Measurements from ENCODE around the gene NEGR1.
A peak's percentile ranks its signal among the peaks of the same experiment; 100 is the strongest.

The NEGR1 gene

GRCh38 chr1:72119491-72119890, 162.8 kb downstream of the NEGR1 start:
- no peak for DNase-seq (ENCODE audit: low read depth, low spot score)

- DNase-seq (ENCODE audit: low read depth, low spot score) = no peak
These were observed 164.7 kb downstream of the NEGR1 start for GRCh38 chr1:72117621-72118020.

GRCh38 chr1:72115290-72115689, 167.0 kb downstream of the NEGR1 start:
- no peak for DNase-seq (ENCODE audit: low read depth, low spot score)

DNA sequence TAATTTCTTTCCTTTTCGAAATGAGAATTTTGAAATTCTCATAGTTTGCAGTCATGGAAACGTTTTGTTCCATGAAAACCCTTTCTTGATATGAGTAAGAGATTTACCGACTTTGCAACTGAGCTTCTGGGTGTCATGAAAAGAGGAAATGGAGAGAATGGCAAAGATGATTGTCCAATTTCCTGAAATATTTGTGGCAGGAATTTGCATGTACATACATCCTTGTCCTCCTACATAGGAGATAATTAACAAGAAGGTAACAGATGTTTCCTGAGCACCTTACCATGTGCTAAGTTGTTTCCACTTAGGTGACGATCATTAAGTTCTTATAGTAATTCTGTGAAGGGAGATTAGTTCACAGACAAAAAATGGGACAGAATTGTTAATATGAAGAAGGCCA, 170.7 kb downstream of the NEGR1 start:
- no peak for DNase-seq (ENCODE audit: low read depth, low spot score)

GRCh38 chr1:72109916-72110315, 172.4 kb downstream of the NEGR1 start:
- DNase-seq (ENCODE audit: low read depth, low spot score) = no peak

- DNase-seq (ENCODE audit: low read depth, low spot score) = no peak
These were observed 177.1 kb downstream of the NEGR1 start for GRCh38 chr1:72105201-72105600.

- DNase-seq (ENCODE audit: low read depth, low spot score) = no peak
These were observed 180.3 kb downstream of the NEGR1 start for GRCh38 chr1:72101840-72102632.

GRCh38 chr1:72100771-72101170, 181.6 kb downstream of the NEGR1 start:
- DNase-seq (ENCODE audit: low read depth, low spot score) = no peak

- no peak for DNase-seq (ENCODE audit: low read depth, low spot score)
These were observed 184.3 kb downstream of the NEGR1 start for GRCh38 chr1:72097851-72098570.

DNA sequence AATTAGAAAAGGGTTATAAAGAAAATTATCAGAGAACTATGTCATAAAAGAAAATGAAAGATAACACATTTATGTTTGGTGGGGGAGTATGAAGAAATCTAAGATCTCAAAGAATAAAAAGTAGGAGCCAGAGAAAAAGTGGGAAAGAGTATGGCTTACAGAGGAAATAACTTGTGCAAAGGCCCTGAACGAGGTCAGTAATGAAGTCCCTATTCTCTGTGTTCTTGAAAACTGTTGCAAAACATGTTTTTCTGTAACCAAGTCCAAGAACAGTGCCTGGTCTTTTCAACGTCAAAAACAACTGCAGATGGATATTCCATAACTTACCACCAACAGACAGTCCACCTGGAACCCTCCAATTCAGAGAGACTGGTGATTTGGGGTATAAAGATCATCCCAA, 188.1 kb downstream of the NEGR1 start:
- DNase-seq (ENCODE audit: low read depth, low spot score) = no peak

DNA sequence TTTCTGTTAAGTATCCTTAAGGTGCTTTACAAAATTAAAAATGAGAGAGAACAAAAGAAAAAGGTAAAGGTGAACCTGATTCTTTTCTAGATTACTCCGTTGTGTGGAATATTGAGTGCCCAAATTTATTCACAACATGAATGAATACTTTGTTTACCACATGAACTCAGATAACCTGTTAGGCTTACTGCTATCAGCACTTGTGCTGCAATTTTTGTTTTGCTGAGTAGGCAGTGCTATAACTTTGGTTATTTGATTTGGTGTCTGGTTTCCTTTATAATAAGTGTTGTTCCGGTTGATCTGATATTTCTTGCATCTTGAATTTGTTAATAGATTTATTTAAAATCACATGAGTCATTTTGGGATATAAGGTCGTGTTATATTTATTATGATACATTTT, 195.9 kb downstream of the NEGR1 start:
- DNase-seq (ENCODE audit: low read depth, low spot score) = no peak

GRCh38 chr1:72075425-72075824, 206.9 kb downstream of the NEGR1 start:
- DNase-seq (ENCODE audit: low read depth, low spot score) = no peak

DNA sequence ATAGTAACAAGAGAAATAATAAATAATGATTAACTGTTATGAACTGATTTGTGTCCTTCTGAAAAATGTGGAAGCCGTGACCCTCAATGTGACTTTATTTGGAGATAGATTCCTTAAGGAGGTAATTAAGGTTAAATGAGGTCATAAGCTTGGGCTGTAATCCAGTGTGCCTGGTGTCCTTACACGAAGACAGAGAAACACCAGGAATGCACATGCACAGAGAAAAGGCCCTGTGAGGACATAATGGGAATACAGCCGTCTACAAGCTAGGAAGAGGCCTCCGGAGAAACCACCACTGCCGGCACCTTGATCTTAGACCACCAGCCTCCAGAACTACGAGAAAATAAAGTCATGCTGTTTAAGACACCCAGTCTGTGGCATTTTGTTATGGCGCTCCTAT, 215.9 kb downstream of the NEGR1 start:
- no peak for DNase-seq (ENCODE audit: low read depth, low spot score)

GRCh38 chr1:72064196-72065075, 217.9 kb downstream of the NEGR1 start:
- no peak for DNase-seq (ENCODE audit: low read depth, low spot score)

DNA sequence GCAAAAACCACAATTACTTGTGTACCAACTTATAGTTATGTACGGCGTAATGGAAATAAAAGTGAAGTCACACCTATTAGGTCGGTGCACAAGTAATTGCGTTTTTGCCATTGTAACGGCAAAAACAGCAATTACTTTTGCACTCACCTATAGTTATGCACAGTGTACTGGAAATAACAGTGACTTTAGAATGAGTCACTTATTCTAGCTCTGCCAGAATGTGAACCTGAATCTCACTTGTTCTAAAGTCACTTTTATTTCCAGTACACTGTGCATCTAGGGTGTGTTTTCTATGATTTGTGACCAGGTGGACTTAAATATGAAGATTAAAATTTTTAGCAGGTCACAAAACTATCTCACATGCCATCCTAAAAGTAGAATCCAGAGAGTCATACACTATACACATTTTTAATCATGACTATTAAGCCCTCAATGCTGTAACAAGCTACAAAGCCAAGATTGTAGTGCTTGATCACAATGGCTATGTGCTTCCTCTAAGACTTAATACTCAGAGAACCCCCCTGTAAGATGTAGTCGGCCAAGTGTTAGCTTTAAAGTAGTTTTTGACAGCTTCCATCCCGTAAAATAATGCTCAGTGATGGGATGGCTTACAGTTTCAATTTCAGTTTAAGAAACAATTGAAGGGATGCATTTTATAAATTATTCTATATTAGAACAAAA, 218.8 kb downstream of the NEGR1 start:
- DNase-seq (ENCODE audit: low read depth, low spot score) = peak; percentile 24

DNA sequence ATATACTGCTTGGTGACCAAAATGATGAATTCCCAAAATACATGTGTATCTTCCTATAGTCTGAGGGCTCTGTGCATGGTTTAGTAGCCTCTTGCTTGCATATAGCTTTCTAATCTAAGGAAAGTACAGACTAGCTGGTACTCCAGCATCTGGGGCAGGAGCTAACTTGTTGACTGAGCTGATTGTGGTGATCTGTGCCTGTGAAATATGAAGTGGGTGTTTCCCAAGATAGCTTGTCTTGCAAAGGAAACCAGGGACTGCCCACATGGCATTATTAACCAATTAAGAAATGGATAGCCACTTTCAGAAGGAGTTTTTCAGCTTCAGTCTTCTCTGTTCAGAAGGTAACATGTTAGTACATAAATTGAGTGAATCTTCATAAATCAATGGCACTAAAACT, 219.8 kb downstream of the NEGR1 start:
- peak; percentile 7 for DNase-seq (ENCODE audit: low read depth, low spot score)

GRCh38 chr1:72060466-72061245, 221.7 kb downstream of the NEGR1 start:
- no peak for DNase-seq (ENCODE audit: low read depth, low spot score)

- DNase-seq (ENCODE audit: low read depth, low spot score) = no peak
These were observed 225.8 kb downstream of the NEGR1 start for GRCh38 chr1:72056516-72056915.

DNA sequence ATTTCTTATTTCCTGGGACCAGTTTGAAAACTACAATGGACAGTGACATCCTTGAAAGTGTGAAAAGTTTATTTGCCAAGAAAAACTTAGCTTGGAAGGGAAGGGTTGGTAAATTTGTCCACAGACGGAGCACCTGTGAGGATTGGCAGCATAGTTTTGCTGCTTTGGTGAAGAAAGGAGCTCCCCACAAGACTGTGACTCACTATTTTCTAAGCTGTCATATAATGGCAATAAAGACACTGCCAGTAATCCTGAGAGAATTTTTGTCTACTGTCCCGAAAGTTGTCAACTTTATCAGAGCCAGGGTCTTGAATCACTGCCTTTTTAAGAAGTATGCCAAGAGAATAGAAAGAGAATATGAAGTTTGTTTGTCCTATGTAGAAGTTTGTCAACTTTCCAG, 230.8 kb downstream of the NEGR1 start:
- DNase-seq (ENCODE audit: low read depth, low spot score) = peak; percentile 52

GRCh38 chr1:72050551-72050950, 231.8 kb downstream of the NEGR1 start:
- no peak for DNase-seq (ENCODE audit: low read depth, low spot score)

Data from astrocyte of the hippocampus (primary cell).